ENCODE measurements around the gene ANKRD40CL.

The ANKRD40CL gene

DNA sequence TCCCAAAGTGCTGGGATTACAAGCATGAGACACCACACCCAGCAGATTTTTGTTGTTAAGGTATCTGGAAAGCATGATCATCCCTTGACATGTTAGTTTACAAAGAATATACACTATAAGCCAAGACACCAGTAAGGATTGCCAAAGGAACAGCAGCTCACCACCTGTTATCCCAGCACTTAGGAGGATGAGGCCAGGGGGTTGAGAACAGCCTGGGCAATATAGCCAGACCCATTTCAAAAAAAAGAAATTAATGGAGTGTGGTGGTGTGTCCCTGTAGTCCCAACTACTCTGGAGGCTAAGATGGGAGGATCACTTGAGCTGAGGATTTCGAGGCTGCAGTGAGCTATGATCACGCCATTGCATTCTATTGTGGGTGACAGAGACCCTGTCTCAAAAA is 5.1 kb downstream of the ANKRD40CL start:
- TF ChIP-seq, protein P1, sequence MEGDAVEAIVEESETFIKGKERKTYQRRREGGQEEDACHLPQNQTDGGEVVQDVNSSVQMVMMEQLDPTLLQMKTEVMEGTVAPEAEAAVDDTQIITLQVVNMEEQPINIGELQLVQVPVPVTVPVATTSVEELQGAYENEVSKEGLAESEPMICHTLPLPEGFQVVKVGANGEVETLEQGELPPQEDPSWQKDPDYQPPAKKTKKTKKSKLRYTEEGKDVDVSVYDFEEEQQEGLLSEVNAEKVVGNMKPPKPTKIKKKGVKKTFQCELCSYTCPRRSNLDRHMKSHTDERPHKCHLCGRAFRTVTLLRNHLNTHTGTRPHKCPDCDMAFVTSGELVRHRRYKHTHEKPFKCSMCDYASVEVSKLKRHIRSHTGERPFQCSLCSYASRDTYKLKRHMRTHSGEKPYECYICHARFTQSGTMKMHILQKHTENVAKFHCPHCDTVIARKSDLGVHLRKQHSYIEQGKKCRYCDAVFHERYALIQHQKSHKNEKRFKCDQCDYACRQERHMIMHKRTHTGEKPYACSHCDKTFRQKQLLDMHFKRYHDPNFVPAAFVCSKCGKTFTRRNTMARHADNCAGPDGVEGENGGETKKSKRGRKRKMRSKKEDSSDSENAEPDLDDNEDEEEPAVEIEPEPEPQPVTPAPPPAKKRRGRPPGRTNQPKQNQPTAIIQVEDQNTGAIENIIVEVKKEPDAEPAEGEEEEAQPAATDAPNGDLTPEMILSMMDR (IDR thresholded peaks at IDR 0.05; ENCODE audit: insufficient read depth, missing control alignments), result no peak
- no peak for DNase-seq (ENCODE audit: insufficient read length, low spot score)
- no peak for FAIRE-seq

DNA sequence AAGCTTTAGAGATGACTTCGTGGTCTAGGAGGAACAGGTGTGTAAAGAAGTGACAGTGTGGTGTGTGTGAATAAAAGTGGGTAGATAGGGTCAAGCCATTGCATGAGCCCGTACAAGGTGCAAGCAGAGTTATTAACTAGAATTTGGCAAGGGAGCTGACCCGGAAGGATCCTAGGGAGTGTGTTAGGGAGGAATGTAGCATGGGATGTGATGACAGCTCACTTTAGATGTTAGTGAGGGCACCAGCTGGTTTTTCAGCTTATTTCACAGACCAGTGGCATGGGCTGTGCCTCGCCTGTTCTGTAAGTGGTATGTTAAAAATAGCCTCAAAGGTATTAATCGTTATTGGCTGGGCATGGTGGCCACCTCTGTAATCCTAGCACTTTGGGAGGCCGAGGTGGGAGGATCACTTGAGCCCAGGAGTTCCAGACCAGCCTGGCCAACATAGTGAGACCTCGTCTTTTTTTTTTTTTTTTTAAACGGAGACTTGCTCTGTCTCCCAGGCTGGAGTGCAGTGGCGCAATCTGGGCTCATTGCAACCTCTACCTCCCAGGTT is 8.3 kb downstream of the ANKRD40CL start:
- DNase-seq (ENCODE audit: insufficient read length, low spot score) (no peak), FAIRE-seq (no peak)
- TF ChIP-seq, protein P1 (IDR thresholded peaks at IDR 0.05; ENCODE audit: insufficient read depth, missing control alignments), result no peak

DNA sequence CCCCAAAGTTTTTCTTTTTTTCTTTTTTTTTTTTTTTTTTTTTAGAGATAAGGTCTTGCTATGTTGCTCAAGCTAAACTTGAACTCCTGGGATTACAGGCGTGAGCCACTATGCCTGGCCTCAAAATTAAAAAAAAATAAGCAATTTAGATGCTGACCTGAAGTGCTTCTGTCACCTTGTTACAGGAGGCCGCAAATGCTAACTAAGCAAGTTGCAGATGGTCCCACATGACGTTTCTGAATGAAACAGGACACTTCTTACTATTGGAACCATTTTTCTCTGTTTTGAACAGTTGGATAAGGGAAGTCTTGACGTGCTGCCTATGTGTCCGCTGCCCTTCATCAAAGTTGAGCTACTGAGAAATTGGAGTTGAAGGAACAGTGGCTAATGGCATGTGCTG is 8.8 kb downstream of the ANKRD40CL start:
- DNase-seq (ENCODE audit: insufficient read length, low spot score) (no peak), FAIRE-seq (no peak)
- TF ChIP-seq, protein P1 (IDR thresholded peaks at IDR 0.05; ENCODE audit: insufficient read depth, missing control alignments), result no peak

DNA sequence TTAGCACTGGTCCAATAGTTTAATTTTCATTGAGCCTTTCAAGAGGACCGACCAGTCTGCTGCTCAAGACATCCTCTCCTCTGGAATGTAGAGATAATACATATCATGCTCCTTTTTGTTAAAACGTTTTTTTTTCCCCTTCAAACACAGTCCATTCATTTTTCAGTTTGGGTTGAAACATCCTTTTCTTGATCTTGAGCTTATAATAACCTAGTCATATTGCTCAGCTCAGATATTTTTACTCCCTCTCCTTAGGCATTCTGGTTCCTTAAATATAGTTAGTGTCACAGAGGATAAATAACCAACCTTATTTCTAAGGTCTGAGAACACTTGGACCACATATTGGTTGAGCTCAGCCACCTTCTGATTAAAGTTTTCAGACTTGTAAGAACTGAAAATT is 12.8 kb downstream of the ANKRD40CL start:
- FAIRE-seq (no peak), DNase-seq (ENCODE audit: insufficient read length, low spot score) (no peak)
- TF ChIP-seq, protein P1 (IDR thresholded peaks at IDR 0.05; ENCODE audit: insufficient read depth, missing control alignments), result no peak

DNA sequence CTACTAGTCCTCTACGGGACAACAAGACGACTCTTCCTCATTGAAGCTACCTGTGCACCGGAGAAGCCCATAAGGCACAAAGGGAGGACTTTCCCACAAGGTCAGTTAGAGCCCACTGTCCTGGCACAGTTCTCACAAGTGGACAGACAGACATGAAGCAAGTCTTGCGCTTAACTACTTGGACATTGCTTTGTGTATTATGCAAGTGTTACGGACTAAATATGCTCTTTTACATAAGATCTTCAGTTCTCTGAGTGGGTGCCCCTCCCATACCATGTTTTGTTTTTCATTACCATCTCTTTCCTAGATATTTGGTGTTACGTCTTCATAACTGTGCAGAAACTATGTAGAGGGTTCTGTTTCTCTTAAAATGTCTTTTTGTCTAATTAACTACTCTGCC is 18.1 kb downstream of the ANKRD40CL start:
- TF ChIP-seq, protein P1 (IDR thresholded peaks at IDR 0.05; ENCODE audit: insufficient read depth, missing control alignments), result no peak
- no peak for FAIRE-seq
- no peak for DNase-seq (ENCODE audit: insufficient read length, low spot score)

DNA sequence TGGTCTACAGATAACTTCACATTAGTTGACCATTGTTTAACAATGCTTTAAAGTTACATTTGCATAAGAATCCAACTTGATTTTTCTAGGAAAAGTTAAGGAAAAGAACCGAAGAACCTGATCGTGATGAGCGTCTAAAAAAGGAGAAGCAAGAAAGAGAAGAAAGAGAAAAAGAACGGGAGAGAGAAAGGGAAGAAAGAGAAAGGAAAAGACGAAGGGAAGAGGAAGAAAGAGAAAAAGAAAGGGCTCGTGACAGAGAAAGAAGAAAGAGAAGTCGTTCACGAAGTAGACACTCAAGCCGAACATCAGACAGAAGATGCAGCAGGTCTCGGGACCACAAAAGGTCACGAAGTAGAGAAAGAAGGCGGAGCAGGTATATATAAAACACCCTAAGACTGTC is 21.7 kb downstream of the ANKRD40CL start:
- FAIRE-seq (no peak), DNase-seq (ENCODE audit: insufficient read length, low spot score) (no peak)

DNA sequence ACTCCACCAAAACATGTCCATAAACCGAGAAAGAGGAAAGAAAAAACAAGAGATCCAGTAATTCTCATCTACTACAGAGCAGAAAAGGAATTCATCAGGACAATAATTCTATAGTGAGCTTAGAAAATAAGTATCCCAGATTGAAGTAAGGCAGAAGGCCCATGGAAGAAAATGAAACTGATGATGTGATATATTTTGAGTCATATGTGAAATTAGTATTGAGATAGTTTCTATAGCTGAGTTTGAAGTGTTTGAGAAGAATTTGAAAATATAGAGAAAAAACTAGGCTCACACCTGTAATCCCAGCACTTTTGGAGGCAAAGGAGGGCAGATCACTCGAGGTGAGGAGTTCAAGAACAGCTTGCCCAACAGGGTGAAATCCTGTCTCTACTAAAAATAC is 28.2 kb downstream of the ANKRD40CL start:
- no peak for FAIRE-seq
- DNase-seq (ENCODE audit: insufficient read length, low spot score), result no peak
- TF ChIP-seq, protein P1 (IDR thresholded peaks at IDR 0.05; ENCODE audit: insufficient read depth, missing control alignments), result no peak

More for the DNA sequence above, 21.7 kb downstream of the ANKRD40CL start:
- TF ChIP-seq, protein P1 (IDR thresholded peaks at IDR 0.05; ENCODE audit: insufficient read depth, missing control alignments), result no peak
